KG1 (cell line): ENCODE data around the gene ZNRF1.
A peak's percentile ranks its signal among the peaks of the same experiment; 100 is the strongest.

Experiments
- DNase-seq: peaks from one replicate; lab custom pipeline; 2025; lab: John Stamatoyannopoulos, UW

ZNRF1 gene

DNA sequence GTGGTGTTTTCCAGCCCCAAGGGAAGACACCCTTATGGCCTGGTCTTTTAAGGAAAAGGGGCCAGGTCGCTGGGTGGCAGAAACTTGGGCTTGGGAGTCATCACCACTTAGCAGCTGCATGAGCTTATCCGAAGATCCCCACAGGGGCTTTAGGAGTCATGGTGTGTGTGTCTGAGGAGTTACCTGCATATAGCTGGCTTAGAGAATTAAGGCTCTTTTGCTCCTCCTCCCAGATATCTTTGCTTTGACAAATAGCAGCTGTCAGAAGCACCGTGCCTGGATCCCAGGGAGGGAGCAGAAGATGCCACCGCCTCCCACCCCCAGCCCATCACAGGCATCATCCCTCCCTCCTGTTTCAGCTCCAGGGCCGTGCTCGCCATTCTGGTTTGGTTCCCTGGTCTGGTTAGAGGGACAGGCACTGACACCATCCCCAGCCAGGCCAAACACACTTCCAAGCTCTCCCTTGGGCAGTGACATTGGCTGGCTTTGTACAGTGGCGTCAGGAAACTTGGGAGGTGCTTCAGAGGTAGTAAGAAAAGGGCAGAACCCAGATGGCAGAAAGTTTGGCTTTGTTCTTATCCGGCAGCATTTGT, 100.3 kb downstream of the ZNRF1 start:
- DNase-seq = no peak

DNA sequence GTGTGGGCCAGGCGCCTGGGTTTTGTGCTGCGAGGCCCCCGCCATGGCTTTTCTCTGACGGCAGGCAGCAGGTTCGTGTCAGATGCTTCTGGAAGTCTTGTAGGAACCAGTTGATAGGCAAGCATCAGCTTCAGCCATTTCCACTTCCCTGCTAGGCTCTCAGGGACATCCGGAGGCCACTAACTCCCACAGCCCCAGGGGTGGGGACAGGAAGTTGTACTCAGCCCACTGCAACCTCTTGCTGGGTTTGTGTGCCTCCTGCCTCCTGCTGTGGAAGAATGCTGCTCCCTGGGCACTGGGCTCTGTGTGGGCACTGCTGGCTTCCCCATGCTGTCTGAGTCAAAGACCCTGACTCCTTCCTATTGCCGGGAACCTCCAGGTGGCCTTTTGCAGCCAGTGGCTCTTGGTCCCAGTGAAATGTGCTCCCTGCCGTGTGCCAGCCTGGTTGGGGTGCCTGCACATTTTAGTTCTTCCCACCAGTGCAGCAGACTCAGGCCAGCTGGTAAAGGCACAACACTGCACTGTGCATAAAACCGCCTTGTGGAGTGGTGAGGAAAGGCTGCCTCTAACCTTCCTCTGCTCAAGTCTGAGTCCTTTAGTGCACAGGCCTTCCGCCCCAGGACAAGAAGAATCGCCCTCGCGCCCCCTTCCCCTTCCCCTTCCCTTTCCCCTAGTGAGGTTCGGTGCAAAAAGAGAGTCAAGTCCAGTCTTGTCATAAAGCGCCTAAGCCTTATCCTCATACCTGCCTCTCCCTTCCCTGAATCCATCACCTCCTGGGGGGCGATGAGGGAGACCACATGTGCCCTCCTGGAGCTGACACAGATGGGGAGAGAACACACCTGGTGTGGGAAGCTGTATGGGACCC, 101.1 kb downstream of the ZNRF1 start:
- DNase-seq = no peak

DNA sequence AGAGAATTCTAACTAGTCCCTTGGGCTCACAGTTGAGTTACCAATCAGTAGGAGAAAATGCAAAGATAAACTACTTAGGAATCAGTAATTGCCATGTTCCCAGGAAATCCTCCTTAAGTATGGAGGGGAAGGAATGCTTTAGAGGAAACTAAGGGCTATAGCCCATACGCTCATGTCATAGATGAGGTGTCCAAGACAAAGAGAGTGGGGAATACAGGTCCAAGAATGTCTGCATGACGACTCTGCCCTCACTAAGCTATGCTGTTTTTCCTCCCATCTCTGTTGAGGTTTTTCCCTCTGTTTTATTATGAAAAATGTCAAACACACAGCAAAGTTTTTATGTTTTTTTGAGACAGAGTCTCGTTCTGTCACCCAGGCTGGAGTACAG, 101.8 kb downstream of the ZNRF1 start:
- DNase-seq = no peak

DNA sequence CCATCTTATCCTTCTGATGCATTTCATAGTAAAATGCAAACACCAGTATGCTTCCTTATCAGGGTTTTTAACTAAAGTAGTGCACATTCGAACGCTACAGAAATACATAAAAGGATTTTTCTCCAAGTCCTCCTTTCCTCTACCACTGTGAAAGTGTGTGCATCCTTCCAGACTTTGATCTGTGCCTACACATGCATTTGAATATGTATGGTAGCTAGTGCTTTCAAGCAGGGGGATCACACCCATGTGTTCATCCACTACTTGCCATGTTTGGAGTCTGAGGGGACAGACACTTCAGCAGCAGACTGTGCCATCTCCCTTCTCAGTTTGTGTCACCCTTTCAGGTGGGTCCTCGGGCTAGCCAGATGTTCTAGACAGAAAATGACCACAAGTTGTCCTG, 102.8 kb downstream of the ZNRF1 start:
- DNase-seq = no peak

DNA sequence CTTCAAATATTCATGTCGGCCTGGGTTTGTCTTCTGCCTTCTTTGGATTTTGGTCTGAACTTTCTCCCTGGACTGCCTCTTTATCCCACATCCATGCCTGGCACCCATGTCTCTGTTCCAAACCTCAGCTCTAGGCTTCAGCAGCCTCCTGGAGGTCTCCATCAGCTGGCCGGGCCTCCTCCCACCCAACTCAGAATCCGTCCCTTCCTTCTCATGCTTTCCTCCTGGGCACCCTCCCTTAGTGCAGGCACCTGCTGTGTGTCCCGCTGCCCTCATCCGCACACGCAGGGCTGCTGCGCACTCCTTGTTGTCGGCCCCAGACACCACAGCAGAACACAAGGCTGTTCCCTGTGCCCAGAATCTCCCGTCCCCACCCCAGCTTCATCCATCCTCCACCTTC, 103.8 kb downstream of the ZNRF1 start:
- no peak for DNase-seq

DNA sequence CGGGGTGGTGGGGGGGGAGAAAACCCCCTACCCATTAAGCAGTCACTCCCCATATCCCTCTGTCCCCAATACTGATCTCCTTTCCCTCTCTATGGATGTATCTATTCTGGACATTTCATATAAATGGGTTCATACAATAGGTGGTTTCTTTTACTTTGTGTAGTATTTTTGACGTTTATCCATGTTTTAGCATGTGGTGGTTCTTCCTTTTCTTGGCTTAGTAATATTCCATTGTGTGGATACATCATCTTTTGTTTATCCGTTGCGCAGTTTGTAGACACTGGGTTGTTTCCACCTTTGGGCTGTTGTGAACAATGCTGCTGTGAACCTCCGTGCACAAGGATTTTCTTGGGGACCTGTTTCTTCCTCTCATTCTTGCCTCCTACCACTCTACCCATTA, 105.2 kb downstream of the ZNRF1 start:
- DNase-seq = no peak

DNA sequence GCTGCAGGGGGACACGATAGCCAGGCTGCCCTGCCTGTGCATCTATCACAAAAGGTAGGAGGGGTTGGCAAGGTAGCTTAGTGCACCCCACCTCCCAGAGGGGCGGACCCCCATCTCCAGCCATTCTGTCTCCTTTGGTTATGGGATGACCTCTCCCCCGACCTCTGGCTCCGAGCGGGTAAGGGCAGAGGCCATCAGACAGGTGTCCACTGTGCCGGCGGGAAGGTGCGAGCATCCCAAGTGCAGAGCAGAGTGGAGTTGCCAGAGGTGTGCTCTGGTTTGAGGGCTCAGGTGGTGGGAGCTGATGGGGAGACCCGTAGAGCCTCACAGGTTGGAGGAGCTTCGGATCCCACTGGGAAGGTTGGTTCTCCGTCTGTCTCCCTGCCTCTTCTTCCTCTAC, 106.0 kb downstream of the ZNRF1 start:
- DNase-seq = no peak

DNA sequence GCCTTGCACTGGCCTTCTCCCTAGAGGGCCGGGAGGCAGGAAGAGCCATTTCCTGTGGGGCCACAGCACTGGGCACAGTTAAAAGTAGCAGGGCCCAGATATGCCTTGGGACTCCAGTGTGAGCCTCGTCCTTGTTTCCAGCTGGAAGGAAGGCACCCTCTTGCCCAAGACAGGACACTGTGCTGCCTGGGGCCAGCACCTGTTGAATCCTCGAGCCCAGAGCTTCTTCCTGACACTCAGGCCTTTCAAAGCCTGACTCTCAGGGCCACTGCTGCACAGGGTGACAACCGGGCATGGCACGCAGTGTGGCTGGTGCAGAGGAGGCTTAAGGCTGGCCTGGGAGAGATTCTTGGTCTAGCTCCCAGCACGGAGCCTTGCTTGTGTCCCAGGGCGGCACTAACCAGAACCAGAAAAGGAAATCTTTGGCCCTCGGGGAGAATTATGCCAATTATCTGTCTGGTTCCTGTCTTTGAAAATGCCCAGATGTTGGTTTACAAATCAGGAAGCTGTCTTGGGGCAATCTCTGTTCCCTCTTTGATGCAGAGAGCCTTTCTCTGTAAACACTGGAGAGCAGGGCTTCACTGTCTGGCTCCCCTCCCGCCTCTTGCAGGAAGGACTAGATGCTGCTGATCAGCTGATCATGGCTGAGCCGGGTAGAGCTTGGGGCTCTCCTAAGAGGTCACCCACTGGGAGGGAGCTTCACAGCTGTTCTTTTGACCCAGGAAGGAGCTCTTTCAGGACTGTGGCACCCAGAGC, 106.7 kb downstream of the ZNRF1 start:
- DNase-seq = no peak

DNA sequence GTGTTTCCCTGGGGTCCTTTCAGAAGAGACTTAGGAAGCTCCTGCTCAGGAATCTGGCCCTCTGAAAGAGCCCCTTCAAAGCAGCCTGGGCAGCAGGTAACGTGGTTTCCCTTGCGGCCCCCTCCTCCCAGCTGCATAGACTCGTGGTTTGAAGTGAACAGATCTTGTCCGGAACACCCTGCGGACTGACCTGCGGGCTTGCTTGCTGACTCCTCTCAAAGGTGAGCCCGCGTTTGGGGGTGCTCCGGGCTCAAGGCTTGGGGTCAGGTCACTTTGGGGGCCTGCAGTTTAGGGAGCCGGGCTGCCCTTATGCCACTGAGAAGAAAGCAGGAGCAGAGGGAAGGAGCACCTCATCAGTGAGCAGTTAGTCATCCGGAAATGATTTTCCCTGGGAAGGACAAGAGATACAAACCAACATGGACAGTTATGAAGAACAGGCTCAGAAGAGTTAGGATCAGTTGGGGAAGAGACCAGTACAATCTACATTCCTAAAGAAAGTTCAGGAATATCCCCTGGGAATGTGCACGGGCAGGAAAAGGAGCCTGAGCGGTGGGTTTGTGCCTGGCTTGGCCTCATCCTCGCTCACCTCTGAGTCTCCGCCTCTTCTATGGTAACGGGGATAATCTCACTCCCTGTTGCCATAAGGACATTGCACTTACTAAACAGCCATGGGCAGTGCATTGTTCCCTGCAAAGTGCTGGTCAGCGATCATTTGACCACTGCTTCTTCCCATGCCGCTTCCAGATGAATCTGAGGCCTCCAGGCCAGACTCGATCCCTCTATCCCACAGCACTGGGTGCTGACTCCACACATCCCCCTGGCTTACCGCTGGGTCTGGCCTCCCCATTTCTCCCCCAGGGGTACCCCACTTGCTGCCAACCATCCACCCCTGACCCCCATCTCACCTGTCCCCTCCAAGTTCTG, 107.8 kb downstream of the ZNRF1 start:
- no peak for DNase-seq

DNA sequence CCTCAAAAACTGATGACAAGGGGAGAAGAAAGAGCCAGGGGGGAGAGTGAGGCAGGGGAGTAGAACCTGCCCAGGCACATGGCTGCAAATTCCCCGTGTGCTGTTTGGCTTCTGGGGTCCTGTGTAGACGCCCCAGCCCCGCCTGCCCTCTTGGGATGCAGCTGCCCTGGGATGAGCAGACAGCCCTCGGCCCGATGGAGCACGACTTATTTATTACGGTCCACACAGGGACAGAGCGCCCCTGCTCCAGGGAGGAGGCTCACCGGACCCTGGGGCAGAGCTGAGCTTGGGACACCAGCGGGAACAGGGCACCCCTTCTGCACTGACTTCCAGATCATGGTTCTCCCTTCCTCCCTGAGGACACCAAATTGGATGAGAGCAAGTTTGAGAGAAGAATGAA, 108.7 kb downstream of the ZNRF1 start:
- no peak for DNase-seq

DNA sequence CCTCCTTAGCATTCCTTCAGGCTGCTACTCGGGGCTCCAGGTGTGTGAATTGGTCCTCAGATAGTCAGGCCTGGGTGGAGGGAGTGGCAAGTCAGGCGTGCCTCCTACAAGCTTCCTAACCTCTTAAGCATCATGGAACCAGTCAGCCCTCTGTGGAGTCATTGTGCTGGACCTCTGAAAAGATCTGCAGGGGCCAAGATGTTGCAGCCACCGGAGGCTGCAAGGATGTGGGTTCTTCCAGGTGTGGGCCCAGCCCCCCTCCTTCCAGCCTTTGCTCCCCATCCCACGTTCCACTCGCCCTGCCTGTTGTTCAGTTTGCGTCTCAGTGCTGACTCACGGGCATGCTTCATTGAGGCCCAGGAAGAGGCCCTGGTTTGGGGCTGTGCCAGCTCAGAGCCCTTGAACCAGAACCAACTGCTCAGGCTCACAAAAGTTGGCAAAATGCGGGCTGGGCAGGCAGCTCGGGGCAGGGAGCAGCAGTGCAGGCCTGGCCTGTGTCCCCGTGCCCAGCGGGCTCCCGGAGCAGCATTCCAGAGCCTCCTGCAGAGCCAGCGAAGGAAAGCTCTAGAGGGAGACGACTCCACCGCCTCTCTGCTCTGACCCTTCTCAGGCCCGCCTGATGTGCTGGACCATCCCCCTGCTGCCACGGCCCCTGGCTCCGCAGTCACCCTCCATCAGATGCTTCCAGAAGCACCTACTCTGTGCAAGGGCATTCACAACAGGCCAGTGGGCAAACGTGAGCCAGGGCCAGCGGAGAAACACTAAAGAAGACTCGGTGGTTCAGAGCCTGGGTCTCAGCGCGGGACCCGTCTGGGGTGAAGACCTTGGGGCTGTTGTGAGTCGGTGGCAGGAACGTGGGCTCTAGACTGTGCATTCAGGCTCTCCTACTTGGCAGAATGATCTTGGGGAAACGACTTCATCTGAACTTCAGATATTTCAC, 110.2 kb downstream of the ZNRF1 start:
- peak; percentile 20 for DNase-seq

DNA sequence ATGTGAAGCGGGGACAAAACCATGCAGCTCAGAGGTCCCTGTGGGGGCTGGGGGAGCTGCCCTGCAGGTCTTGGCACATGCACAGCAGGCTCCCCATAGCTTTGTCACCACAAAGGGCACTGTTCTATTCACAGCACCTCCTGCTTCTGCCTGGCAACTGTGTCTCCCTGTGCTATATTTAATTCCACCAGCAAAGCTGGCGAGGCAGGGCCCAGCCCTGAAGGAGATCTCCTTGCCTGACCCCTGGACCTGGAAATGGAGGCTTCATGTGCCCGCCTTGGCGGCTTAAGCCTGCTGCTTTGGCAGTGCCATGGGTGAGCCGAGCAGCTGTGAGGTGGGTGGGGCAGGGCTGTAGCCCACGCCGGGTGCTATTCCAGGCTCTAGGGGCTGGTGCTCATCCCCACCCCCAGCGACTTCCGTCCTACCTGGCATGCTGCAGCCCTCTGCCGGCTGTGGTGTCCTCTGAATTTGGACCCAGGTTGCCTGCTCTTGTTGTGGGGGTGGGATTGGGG, 111.0 kb downstream of the ZNRF1 start:
- no peak for DNase-seq

DNA sequence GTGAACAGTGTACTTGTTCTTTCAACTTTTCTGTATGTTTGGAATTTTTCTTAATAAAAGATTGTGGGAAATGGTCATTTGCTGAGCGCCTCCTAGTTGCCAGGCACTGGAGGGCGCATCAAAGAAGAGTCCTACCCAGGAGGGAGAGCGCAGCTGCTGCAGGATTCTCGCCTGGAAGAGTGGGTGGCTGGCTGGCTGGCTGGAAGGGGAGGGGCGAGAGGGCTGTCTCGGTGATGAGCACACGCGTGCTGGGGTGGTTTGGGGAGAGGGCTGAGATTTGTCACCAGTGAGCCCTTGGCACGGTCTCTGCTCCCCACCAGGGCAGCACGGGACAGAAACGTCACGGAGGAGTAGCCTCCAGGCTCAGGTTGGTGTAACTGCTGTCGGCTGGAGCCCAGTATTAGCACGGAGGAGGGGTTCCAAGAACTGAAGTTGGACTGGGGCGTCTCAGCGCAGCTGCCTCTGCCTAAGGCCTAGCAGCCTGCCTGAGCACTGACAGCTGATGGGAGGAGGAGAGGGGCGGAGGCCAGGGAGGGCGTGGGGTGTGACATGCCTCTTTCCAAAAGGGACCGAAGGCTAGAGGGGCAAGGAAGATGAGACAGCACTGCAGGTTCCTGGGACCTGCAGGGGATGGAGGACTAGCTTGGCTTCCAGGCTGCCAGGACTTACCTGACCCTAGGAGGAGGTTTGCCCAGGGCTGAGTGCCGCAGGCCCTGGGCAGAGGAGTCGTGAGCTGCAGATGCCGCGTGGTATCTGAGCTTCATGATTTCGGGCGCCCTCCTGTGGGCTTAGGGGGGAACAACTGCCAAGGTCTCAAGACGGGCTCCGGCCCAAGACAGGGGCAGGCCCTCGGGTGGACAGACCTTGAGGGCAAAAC, 112.1 kb downstream of the ZNRF1 start:
- DNase-seq = peak; percentile 90

DNA sequence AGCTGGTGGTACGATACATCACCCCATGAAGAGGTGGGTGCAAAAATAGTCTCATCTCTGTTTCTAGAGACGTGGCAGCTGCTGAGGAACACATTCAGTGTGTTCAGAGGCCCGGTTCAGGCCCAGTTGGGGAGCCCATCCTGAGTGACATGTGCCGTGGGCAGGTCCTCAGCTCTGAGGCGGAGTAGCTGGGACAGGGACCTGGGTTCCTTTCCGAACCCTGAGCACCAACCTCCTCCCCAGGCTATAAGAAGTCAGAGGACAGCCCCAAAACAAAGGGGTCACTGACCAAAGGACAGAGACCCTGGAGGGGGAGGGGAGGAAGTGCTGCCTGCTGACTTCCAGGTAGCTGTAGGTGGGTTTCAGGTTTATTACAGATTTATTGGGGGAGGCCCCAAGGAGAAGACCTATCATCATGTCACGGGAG, 112.7 kb downstream of the ZNRF1 start:
- no peak for DNase-seq

DNA sequence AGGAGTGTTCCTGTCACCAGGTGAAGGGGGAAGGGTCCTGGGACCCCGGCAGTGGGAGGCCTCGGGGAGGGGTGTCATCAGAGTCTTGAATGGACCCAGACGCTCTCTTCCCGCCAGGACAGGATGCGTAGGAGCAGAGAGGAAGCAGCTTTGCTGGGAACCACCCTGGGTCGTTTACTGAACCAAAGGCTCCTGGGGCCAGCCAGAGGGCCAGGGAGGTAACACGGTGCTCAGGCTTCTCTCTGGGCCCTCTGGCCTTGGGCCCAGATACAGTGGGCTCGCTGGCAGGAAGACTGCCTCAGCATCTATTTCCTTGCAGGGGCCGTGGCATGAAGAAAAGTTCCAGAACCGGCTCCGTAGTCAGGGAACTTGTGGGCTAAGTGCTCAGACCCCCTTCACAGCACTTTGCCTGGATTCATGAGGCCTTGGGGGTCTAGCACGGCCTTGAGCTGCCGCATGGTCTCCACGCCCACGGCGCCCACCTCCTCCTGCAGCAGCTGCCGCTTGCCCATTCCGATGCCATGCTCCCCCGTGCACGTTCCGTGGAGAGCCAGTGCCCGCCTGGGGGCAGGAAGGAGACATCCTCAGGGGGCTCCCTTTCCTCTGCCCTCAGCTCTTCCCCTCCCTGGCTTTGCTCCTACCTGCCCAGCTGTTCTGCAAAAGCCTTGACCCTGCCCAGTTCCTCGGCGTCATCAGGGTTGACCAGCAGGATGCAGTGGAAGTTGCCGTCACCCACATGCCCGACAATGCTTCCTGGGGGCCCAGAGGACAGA, 113.3 kb downstream of the ZNRF1 start:
- DNase-seq = no peak

DNA sequence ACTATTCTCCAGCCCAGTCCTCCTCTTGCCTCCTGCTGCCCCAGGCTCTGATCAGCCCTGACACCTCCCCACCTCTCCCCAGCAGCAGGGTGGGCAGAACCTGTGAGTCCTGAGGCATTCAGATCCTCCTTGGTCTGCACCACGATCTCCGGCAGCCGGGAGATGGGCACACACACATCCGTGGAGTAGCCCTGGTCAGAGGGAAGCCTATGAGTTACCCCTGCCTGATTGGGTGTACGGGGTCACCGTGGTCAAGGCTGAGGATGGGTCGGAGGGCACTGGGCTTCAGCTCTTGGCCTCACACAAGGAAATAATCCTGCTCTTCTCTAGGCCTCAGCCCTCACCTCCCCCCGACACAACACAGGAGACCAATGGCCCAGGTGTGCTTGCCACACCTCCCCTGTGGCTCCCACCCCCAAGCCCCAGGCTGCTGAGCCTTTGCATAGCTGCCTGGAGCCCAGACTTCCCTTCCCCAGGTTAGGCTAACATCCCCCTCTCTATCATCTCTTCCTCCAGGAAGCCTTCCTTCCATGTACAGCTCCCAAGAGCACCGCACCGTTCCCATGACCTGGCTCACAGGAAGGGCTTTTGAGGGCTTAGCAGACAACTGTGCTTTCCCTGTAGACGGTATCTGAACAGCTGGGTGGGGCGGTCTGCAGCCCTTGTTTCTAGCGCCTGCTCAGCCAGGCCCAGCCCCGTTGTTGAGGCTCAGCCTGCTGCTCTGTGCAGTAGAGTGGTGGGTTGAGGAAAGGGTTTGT, 114.1 kb downstream of the ZNRF1 start:
- DNase-seq = no peak

DNA sequence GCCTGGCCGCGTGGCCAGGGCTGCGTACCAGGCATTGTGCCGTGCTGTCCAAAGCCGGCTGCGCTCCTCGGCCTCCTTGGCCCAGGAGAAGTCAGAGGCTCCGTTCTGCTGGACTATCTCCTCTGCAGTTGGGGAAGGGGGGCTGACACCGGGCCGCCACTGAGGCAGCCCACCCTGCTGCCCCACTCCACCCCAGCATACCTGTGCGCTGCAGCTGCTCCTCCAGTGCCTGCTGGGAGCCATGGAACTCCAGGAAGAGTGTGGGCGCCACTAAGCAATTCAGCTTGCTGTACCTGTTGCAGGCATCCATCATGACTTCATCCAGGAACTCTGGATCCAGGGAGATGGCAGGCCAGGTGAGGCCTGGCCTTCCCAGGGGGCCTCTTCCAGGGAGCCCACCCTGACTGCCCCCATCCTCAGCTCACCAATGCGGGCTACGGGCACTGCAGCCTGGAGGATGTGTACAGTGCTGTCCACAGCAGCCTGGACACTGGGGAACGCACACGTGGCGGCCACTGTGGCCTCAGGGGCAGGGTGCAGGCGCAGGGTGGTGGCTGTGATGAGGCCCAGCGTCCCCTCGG, 114.8 kb downstream of the ZNRF1 start:
- DNase-seq = no peak
